ES-I3 (cell line): Measurements from ENCODE around the gene ZDHHC24.

Experiments used
- H3K36me3 ChIP-seq: 2 replicates; pipeline ENCODE4 v1.6.1; 2013; ENCODE audit warnings: mild to moderate bottlenecking, low read length, control low read depth, moderate library complexity; ENCODE audit not compliant: insufficient read depth
- H3K4me1 ChIP-seq: 2 replicates; pipeline ENCODE4 v1.6.1; 2013; ENCODE audit warnings: mild to moderate bottlenecking, control low read depth, low read length; ENCODE audit not compliant: insufficient read depth
- H3K9ac ChIP-seq: 2 replicates; pipeline ENCODE4 v1.6.1; 2013; ENCODE audit warnings: low read depth, mild to moderate bottlenecking, low read length, moderate library complexity
- H3K9me3 ChIP-seq: 2 replicates; pipeline ENCODE4 v1.6.1; 2013; ENCODE audit warnings: mild to moderate bottlenecking, low read length, moderate library complexity; ENCODE audit not compliant: control insufficient read depth, insufficient read depth

The ZDHHC24 gene

DNA sequence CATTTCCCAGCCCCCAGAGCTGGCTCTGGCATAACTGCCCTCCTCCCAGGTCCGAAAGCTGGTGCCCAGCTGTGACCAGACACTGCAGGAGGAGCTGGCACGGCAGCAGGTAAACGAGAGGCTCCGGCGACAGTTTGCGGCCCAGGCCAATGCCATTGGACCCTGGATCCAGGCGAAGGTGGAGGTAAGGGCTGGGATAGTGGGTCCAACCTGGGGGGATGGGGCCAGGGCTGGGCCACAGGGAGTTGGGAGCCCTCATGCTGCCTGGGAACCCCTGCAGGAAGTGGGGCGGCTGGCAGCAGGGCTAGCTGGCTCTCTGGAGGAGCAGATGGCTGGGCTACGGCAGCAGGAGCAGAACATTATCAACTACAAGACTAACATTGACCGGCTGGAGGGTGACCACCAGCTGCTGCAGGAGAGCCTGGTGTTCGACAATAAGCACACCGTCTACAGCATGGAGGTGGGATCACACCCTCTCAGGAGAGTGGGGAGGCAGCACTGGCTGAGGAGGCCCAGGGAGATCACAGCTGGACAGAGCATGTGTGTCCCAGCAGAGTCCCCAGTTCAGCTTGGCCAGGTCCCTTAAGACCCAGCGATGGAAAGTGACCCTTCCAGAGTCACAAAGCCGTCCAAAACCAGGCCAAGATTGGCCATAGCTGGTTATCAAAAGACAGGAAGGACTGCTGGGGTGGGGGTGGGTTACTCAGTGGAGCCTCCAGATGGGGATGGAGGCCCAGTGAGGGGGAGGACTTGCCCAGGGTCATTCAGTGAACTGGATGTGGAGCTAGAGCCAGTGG, 15.5 kb upstream of the ZDHHC24 start:
- Histone ChIP-seq H3K9ac (no peak overlapping the region), H3K9me3 (no peaks in the 10 kb centered on the region), H3K4me1 (no peaks in the 10 kb centered on the region), H3K36me3 (no peaks in the 10 kb centered on the region)

DNA sequence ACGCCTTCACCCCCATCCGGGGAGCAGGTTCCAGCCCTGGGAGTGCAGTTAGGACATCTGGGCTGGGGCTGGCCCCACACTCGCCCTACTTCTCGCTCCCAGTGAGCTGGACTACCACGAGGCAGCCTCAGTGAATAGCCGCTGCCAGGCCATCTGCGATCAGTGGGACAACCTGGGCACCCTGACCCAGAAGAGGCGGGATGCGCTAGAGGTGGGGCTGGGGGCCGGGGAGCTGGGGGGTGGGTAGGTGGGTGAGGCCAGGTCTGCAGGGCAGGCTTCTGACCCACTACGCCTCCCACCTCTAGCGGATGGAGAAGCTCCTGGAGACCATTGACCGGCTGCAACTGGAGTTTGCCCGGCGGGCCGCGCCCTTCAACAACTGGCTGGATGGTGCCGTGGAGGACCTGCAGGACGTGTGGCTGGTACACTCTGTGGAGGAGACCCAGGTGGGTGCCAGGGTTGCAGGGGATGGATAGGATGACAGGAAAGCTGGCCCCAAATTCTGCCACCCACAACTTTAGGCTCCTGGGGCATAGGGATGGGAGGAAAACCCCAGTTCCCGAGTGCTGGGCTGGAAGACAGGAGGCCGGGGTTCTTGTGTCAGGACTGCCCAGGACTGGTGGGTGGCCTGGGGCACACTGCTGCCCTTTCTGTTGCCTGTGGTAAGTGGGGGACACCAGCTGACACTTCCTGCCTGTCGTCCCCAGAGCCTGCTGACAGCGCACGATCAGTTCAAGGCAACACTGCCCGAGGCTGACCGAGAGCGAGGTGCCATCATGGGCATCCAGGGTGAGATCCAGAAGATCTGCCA, 14.2 kb upstream of the ZDHHC24 start:
- H3K4me1 ChIP-seq = no peaks in the 10 kb centered on the region
- no peaks in the 10 kb centered on the region for H3K9me3 ChIP-seq
- H3K36me3 ChIP-seq = no peaks in the 10 kb centered on the region
- no peak overlapping the region for H3K9ac ChIP-seq

DNA sequence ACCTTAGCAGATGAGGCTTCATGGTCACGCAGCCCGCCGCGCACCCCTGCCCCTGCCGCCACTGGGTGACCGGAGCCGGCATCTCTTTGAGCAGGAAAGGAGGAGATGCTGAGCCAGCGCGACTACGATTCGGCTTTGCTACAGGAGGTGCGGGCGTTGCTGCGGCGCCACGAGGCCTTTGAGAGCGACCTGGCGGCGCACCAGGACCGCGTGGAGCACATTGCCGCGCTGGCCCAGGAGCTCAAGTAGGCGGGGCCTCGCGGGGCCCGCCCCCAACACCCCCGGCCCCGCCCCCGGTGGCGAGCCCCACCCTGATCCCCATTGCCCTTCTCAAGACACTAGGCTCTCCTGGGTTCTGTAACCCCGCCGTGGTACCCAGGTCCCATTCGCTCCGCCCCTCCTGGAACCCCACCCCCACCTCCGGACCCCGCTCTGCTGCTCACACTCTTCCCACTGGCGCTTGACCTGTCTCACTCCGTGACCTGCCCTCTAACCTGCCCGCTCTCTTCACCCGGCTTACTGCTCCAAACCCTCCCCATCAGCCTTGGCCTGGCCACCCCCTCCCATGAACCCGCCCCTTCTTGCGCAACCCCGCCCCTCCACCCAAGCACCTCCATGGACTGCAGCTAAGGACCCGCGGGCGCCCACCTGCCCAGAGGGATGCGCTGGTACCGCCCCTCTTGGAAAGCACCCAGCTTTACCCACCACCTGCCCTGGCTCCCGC, 13.5 kb upstream of the ZDHHC24 start:
- H3K4me1 ChIP-seq = no peaks in the 10 kb centered on the region
- H3K9me3 ChIP-seq = no peaks in the 10 kb centered on the region
- no peaks in the 10 kb centered on the region for H3K36me3 ChIP-seq
- H3K9ac ChIP-seq = no peak overlapping the region

DNA sequence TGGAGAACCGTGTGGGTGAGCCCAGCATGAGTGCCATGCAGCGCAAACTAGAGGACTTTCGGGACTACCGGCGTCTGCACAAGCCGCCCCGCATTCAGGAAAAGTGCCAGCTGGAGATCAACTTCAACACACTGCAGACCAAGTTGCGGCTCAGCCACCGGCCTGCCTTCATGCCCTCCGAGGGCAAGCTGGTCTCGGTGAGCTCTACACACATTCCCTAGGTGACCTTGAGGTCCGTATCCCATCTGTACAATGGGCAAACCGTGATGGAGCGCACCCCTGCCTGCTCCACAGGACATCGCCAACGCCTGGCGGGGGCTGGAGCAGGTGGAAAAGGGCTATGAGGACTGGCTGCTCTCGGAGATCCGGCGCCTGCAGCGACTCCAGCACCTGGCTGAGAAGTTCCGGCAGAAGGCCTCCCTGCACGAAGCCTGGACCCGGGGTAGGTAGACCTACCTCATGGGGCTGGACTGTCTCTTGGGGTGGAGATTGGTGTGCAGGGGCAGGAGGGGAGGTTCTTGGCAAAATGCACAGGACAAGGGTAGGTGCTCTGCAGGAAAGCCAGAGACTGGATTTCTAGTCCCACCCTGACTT, 12.0 kb upstream of the ZDHHC24 start:
- no peaks in the 10 kb centered on the region for H3K4me1 ChIP-seq
- no peaks in the 10 kb centered on the region for H3K36me3 ChIP-seq
- no peak overlapping the region for H3K9ac ChIP-seq
- H3K9me3 ChIP-seq = no peaks in the 10 kb centered on the region

DNA sequence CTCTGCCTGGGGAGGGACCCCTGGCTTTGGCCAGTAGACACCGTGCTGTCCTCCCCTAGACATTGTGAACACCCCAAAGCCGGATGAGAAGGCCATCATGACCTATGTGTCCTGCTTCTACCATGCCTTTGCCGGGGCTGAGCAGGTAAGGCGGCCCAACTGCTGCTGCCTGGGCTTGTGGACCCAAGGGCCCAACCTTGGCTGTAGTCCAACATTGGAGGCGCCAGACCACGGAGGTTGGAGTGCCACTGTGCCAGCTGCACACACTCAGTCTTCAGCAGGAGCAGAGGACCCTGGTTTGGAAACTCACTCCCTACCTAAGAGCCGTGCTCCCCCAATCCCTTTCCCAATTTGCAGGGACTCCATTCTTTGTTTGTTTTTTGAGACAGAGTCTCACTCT, 10.2 kb upstream of the ZDHHC24 start:
- no peaks in the 10 kb centered on the region for H3K4me1 ChIP-seq
- H3K9me3 ChIP-seq = no peaks in the 10 kb centered on the region
- no peak overlapping the region for H3K9ac ChIP-seq
- no peaks in the 10 kb centered on the region for H3K36me3 ChIP-seq

DNA sequence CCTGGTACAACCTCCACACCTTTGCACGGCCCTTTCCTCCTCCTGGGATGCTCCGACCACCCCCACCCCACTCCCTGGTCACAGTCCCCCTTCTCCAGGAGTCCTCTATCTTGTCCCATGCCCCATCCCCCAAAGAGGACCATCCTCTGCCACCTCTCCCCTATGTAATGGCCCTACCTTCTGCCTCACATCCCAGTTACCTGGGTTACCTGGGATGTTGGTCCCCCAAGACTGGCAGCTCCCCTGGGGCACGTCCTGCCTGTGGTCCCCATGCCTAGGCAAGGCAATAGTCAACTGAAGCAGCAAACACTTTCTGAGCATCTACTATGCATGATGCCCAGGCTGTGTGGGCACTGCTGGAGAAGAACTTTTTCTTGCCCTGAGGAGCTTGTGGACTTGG, 9.6 kb upstream of the ZDHHC24 start:
- H3K36me3 ChIP-seq = no peaks in the 10 kb centered on the region
- no peaks in the 10 kb centered on the region for H3K4me1 ChIP-seq
- no peak overlapping the region for H3K9ac ChIP-seq
- H3K9me3 ChIP-seq = no peaks in the 10 kb centered on the region

DNA sequence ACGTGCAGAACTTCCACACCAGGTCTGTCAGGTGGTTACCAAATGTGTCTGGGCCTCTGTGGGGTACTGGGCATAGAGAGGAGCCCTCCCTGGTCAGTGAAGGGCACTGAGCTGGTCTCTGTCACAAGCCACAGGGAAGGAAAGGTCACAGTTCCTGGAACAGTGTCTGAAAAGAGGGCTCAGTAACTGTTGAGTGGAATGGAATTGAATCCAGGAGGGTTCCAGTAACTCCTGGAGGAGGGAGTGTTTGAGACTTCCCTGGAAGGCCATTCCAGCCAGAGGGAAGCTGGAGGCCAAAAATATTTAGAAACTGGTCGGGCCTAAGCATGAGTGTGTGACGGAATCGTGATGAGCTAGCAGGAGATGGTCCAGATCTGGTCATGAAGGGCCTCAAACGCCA, 8.8 kb upstream of the ZDHHC24 start:
- H3K36me3 ChIP-seq = no peaks in the 10 kb centered on the region
- no peaks in the 10 kb centered on the region for H3K4me1 ChIP-seq
- no peak overlapping the region for H3K9ac ChIP-seq
- H3K9me3 ChIP-seq = no peaks in the 10 kb centered on the region

DNA sequence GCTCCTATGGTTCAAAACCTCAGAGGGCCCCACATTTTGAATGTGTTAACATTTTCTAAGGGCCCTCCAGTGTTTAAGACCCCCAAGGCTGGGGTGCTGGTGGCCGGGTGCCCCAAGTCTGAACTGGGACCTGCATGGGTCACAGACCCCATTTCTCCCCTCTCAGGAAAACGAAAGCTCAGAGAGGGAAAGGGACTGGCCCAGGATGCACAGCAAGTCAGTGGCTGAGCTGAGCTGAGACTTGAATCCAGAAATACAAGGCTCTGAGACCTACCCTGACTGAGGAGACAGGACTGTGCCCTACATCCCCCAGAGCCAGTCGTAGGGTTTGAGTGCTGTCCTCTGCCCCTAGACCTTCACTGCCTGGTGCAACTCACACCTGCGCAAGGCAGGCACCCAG, 5.0 kb upstream of the ZDHHC24 start:
- no peaks in the 10 kb centered on the region for H3K36me3 ChIP-seq
- peaks cover 18% of the 10 kb centered on the region for H3K4me1 ChIP-seq
- no peaks in the 10 kb centered on the region for H3K9me3 ChIP-seq
- H3K9ac ChIP-seq = no peak overlapping the region

DNA sequence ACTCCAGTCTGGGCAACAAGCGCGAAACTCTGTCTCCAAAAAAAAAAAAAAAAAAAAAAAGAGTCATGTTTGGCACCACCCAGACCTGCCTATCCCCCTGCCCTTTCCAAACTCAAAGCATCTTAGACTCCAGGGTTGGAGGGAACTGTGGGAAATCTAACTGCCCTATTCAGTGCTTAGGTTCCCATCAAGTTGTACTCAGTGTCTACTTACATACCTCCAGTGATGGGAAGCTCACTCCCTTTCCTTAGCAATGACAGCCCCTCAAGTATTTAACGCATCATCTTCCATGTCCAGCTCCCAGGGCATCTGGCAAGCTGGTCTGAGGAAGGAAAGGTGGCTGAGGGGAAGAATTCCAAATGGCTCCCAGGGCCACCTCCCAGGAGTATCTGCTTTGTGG, 3.8 kb upstream of the ZDHHC24 start:
- Histone ChIP-seq H3K4me1 (peaks cover 18% of the 10 kb centered on the region), H3K36me3 (no peaks in the 10 kb centered on the region), H3K9me3 (no peaks in the 10 kb centered on the region), H3K9ac (no peak overlapping the region)

DNA sequence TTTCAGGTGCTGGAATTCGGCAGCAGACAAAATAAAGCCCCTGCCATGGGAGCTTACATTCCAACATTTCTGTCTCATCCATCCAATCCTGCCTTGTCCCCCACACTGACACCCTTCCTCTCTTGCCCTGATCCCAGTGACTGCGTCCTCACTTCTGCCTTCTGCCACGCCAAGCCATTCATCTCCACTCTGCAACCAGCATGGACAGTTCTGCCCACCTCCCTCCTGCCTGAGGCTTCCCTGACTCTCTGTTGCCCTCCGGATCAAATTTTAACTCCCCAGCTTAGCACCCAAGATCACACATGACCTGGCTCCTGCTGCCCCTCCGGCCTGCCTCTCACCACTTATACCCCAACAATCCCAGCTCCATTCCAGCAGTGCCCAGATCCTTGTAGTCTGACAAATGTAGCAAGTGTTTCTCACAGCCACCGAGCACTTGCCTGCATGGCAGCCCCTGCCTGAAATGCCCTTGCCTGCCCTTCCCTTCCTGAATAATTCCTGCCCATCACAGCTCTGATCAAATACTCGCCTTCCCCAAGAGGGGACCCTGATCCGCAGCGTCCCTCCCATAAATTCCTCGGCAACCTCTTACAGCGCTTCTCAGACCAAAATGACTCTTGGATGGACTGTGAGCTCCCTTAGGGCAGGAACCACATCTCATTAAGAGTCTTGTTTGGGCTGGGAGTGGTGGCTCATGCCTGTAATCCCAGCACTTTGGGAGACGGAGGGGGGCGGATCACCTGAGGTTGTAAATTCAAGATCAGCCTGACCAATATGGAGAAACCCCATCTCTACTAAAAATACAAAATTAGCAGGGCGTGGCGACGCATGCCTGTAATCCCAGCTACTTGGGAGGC, 3.2 kb upstream of the ZDHHC24 start:
- Histone ChIP-seq H3K9me3 (no peaks in the 10 kb centered on the region), H3K4me1 (peaks cover 22% of the 10 kb centered on the region), H3K9ac (no peak overlapping the region), H3K36me3 (no peaks in the 10 kb centered on the region)

DNA sequence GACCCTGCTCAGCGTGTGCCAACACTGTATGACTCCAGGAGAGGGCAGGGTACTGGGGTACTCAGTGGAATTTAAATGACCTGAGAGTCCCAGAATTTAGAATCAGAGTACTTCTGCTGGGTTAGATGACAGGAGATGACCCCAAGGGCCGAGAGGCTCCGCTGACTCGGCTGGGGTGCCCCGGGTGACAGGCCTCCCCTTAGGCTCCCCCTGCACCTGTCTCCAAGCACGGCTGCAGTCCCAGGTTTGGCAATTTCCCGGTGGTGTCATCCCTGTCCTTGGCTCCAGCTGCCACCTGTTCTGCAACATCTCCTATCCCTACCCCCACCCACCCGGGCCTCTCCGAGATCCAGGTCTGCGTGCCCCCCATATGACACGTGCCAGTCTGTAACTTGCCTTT, 2.2 kb upstream of the ZDHHC24 start:
- H3K36me3 ChIP-seq = no peaks in the 10 kb centered on the region
- no peak overlapping the region for H3K9ac ChIP-seq
- no peaks in the 10 kb centered on the region for H3K9me3 ChIP-seq
- H3K4me1 ChIP-seq = peaks cover 29% of the 10 kb centered on the region

DNA sequence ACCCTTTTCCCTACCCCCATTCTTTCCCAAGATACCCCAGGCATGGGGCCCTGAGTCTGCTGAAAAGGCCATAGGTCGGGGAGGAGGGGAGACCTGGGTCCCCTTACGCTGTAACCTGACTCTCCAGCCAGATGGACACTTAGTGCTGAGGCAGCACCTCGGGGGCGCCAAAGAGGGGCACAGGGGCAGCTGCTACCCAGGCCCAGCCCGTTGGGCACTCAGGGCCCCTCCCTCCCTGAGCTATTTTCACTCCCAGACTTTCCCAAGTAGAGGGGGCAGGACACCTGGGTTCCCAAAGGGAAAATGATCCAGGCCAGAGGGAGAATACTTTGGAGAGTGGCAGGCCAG, 1.8 kb upstream of the ZDHHC24 start:
- Histone ChIP-seq H3K36me3 (no peaks in the 10 kb centered on the region), H3K9me3 (no peaks in the 10 kb centered on the region), H3K4me1 (peaks cover 29% of the 10 kb centered on the region), H3K9ac (peak overlapping the region; percentile 31; the same call in 1 of the 2 replicates)

DNA sequence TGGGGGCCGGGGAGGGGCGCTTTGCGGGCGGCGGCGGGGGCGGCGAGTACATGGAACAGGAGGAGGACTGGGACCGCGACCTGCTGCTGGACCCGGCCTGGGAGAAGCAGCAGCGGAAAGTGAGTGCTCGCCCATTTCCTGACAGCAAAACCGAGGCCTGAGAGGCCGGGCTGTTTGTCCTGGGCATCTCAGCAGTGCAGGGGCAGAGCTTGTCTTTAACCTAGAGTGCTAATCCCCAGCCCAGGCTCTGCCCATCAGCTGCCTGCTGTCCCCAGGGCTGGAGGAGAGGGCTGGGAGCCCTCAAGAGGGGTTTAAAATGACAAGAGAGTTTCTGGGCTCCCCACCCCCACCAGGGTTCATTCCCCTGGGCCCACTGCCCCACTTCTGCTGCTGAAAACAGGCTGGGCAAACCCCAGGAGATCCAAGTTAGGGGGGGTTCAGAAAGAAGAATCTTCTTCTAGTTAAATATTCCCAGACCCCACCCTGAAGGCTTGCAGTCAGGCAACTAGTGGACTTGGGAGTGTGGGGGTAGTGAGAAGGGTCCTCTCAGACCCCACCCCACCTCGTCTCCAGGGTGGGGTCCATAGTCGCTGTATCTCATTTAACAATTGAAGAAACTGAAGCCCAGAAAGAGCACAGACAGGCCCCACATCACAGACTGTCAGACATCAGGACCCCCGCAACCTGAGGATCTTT, 1.3 kb upstream of the ZDHHC24 start:
- H3K9me3 ChIP-seq = no peaks in the 10 kb centered on the region
- no peaks in the 10 kb centered on the region for H3K36me3 ChIP-seq
- peaks cover 29% of the 10 kb centered on the region for H3K4me1 ChIP-seq
- peak overlapping the region; percentile 31 for H3K9ac ChIP-seq
